Ureter (tissue), 1 donor: ENCODE data around the gene FKBP4. TPM values are rescaled to one million over a fixed set of nuclear protein-coding genes. Genes with fewer than 3 reads are reported as not detected.

Experiments
- DNase-seq: peaks from one replicate; pipeline ENCODE4 v3.0.0-alpha.2; 2020; ENCODE audit warnings: low spot score
- total RNA-seq: library from RNA; stranded (reverse); gene quantifications from one replicate; pipeline ENCODE4 v1.2.4, GENCODE V29; 2023
- donor health status: DM: yes; HTN: yes; CAD: no.

The FKBP4 gene
- total RNA-seq, 1 donor from 2014 or later: 115 TPM

DNA sequence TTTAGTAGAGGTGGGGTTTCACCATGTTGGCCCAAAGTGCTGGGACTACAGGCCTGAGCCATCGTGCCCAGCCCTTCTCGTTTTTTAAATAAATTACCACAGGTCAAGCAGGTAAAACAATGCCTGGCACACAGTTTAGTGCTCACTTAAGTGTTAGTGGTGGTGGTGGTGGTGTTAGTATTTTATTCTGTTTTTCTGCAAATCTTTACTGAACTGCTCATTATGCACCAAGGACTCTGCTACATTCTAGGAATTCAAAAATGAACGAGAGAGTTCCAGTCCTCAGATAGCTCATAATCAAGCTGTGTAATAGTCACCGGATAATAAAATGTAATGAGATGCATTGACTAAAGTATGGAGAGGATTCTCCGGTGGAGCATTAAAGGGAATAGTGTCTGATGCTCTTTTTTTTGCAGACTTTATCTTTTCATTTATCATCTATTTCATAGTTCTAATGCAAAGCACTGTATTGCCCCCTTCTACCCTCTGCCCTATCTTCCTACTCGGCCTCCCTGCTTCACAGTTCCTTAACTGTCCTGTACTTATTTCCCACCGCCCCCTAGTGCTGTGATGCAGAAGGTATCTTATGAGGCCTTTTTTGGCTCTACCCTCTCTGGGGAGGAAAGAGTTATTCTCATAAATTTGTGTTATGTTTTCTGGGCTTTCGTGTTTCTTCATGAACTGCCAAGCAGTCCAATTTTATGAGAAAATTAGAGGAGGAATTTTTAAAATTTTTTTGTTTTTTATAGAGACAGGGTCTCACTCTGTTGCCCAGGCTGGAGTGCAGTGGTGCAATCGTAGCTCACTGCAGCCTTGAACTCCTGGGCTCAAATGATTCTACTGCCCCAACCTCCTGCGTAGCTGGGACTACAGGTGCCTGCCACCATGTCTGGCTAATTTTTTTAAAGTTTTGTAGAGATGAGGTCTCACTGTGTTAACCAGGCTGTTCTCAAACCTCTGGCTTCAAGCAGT, 18.7 kb downstream of the FKBP4 start:
- DNase-seq: no peak

DNA sequence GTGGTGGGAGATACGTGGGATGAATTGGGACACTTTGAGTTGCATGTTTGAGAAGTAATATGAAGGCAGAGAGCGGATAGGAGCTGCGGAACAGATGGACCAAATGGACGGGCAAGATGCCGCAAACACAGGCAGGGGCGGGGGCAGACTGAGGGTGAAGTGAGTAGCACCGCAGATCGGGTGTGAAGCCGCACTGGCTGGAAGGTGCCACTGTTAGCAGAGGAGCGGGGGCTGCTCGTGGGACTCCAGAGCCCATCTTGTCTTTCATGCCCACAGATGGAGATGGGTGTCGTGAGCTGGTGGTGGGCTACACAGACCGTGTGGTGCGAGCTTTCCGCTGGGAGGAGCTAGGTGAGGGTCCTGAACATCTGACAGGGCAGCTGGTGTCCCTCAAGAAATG, 25.0 kb downstream of the FKBP4 start:
- no peak for DNase-seq

DNA sequence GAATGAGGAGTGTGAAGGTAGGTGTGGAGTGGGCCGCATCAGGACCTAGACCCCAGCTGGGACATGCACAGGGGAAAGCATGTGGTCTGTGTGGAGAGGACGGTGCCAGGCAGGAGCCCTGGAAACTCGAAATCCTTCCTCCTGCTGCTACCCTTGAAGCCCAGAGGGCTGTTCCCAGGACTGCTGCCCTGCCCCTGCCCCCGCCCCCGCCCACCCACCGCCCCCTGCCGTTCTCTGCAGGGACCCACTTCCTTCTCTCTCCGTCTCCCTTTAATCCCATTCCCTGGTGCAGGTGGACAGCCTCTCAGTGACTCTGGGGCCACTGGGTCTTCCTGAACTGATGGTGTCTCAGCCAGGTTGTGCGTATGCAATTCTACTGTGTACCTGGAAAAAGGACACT, 25.7 kb downstream of the FKBP4 start:
- DNase-seq: no peak

DNA sequence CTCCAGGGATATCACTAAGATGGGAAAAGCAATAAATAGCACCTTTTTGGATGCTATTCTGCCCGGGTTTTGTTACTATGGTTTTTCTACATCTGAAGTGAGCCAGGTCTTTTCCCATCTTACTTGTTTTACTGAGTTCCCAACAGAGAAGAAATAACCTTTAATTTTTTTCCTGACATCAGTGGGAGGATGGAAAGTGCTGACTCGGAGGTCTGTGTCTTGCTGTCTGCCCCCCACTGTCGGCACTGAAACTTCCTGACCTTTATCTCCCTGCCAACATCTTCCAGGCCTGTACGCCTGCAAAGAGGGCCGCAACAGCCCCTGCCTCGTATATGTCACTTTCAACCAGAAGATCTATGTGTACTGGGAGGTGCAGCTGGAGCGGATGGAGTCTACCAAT, 28.7 kb downstream of the FKBP4 start:
- DNase-seq: no peak

DNA sequence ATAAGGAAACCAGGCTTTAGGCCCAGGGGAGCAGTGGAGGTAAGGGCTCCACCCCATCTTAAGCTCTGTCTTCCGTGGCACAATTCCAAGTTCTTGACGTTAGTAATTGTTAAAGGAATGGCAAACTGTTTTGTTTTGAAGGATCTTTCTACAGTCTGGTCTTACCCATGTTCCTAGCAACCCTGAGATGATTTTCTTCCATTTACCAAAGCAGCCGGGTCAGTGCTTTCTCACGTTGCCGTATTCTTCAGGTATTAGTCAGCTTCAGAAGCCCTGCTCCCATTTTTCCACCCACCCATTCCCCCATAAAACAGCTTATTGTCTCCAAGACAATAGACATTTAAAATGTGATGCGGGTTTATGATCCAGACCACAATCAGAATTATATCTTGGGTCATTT, 29.8 kb downstream of the FKBP4 start:
- no peak for DNase-seq

DNA sequence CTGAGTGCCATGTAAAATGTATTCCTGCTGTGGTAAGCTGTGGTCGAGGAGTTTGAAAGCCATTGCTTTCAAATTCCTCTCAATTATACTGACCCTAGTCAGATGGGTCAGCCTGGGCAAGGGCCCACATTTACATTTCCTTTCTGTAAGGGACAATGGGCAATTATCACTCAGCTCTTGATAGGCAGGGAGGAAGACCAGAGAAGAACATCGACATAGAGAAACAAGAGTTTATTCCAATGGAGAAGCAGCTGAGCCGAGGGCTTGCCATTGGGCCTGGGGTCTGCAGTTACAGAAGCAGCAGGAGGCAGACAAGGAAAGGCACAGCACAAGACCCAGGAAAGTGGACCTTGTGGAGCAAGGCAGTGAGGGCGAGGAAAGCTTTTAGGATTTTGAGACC, 30.4 kb downstream of the FKBP4 start:
- no peak for DNase-seq

DNA sequence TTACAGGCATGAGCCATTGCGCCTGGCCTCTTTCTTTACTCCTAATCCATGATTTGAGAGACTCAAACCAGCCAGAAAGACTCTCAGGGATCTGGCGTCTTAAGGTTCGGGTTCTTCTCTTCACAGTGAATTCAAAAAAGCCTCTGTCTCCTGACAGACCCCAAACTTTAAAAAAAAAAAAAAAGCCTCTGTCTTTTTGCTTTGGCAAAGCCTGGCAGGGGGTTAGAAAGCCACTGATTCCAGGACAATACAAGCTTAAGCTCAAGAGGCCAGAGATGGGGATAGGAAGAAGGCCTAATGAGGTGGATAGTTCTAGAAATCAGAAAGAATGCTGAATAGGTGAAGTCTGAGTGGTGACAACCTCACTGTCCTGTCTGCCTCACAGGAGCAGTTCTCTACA, 31.3 kb downstream of the FKBP4 start:
- DNase-seq: no peak

DNA sequence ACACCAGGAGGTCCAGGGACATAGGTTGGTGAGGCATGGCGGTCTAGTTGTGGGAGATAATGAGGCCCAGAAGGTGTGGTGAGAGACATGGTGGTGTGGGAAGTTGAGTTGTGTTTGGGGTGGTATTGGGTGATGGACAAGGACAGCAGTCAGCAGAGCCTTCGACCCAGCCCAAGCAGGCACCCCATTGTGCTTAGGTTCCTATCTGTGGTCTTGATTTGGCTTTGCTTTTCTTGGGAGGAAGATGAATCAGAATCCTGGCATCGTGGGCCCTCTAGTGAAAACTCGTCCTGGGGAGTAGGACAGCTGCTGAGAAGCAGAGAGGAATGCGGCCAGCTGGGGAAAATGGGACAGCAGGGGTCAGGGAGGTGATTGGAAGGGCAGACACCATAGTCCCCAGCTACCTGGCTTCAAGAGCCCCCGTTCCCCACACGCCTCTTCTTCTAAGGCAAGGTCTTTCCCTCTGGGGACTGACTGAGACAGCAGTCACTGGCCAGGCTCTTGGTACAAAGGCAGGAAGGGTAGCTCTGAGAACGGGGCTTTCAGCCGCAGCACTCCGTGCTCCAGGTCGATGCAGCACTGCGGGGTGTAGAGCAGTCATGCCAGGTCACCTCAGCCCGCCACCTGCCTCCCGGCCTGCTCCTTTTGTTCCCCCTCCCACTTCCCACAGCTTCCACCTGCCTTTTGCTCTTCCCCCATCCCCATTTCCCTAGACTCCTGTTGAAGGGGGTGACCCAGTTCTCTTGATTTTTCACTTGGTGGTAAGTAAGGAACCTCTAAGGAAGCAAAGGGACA, 32.1 kb downstream of the FKBP4 start:
- DNase-seq: no peak

DNA sequence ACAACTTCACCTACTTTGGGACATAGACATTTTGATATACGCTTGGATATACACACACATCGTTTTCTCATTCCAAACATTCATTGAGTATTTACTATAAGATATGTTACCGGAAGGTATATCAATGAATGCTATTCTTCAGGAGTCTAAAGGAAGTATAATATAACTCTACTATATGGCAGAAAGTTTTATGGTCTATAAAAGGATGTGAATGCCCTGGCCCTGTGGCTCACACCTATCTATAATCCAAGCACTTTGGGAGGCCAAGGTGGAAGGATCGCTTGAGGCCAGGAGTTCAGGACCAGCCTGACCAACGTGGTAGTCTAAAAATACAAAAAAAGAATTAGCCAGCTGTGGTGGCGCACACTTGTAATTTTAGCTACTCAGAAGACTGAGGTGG, 34.5 kb downstream of the FKBP4 start:
- DNase-seq: no peak

DNA sequence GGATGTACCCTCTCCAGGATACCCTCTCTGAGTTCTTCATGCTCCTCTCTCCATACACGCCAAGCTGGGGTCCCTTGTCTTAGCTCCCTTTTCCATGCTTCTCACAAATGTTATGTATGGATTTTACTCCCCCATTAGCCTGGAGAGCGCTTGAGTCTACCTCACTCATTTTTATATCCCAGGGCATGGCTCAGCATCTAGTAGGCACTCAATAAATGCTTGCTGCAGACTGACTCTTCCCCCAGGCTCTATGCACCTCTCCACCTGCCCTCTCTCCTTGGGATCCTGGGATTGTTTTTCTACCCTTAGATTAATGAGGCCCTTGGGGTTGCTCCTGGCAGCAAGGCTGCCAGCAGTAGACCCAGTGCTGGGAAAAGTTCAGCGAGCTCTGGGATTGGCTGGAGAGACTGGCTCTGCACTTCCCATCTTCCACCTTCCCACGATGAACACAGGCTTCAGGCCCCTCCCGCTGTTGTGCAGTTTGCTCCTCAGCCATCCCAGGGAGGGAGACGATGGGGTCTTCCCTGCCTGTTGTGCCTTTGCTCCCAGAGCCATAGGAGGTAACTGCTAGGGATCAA, 37.9 kb downstream of the FKBP4 start:
- DNase-seq: no peak

DNA sequence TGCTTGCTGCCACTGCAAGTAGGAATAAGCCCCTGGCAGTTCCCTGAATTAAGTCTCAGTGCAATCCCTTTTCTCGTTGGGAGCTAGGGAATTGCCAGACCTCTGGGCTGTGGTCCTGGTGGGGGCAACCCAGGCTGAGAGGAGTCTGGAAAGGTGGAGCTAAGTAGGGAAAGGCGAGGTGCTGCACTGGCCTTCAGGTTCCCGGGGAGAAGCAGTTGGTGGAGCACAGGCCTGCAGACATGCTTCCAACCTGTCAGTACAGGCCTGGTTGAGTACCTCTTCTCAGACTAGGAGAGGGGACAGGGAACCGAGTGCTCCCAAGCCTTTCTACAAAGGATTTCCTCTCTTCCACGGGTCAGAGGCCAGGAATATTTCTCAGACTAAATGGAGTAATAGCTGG, 38.6 kb downstream of the FKBP4 start:
- no peak for DNase-seq

DNA sequence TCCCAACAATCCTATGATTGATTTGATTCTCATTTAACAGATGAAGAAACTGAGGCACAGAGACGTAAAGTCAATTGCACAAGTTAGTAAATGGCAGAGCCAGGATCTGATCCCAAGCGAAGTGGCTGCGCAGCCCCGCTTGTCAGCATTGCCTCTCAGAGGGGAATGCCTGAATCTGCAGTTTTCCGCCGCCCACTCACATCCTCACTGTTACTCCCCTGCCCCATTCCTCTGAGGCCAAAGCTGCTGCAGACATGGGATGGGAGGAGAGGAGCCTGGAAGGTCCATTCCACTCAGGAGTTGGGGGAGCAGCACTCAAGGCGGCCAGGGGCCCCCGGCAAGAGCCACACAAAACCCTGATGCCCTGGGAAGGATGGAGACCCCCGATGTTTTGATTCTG, 39.0 kb downstream of the FKBP4 start:
- DNase-seq: no peak

DNA sequence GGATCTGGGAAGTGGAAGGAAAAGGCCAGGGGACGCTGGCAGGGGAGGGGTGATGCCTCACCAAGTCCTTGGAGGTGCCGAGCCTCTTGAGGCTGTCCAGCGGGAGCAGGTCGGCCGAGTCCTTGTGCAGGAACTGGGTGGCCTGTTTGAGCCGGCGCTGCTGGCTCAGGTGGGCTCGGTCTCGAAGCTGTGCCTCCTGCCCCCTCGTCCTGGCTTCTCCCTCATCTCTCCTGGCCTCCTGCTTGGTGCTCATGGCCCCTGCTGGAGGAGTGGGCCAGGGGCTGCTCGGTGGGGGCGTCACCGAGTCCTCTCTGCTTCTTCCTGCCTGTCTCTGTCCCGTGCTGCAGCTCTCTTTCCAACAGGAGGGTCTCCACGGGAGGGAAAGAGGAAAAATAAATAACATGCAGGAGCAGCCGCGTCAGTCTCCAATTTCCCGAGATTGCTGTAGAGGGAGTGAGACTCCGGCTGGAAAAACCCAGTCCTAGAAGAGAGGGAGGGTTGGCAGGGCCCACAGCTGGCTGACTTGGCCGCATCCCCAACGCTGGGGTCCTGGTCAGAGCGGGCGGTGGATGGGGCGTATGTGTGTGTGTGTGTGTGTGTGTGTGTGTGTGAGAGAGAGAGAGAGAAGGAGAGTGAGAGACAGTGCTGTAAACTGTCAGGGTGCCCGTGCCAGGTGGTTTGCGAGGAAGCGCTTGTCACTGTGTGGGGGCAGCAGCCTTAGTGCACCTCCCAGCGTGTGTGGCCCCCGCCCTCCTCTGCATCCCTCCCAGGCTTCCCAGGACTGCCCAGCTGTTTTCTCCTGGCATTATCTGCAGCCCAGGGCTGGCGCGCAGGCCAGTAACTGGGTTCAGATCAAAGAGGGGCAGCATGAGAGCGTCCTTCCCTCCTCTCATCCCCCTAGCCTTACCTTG, 40.1 kb downstream of the FKBP4 start, which contains the start of gene NRIP2:
NRIP2 (minus strand) TSS at position 455 of the 911 bp plus-strand sequence; CDS start at position 403, 52 bp downstream.
- DNase-seq: no peak

DNA sequence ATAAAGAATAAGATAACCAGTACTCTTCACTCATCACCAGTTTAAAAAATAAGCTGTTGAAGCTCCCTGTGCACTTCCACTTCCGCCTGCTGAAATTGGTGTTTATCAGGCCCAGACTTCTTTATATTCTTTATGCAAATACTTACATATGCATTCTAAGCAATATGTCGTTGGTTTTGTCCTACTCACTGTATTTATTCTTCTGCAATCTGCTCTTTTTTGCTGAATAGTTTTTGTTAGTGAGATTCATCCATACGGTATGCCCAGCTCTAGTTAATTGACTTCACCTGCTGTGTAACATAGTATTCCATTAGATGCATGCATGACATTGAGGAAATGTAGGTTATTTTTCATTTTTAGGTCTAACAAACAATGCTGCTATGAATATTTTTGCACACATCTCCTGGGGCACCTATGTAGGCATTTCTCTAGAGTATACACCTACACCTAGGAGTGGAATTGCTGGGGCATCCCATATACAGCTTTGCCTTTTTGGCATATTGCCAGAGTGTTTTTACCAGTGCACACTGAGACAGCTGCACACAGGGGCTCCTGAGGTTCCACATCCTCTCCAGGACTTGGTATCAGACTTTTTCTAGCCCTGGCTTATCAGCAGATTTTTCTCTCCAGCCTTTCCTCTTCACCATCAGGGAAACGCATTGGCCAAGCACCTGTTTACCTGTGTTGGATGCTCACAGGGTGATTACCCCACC, 41.1 kb downstream of the FKBP4 start:
- no peak for DNase-seq

DNA sequence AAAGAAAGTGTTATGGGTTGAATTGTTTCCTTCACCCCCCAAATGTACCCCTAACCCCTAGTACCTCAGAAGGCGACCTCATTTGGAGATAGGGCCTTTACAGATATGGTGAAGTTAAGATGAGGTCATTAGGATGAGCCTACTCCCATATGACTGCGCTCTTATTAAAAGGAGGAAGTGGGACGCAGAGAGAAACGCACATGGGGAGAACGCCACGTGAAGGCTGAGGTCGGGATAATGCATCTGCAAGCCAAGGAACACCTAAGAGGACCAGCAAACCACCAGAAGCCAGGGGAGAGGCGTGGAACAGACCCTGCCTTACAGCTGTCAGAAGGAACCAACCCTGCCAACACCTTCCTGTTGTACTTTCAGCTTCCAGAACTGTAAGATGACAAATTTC, 41.8 kb downstream of the FKBP4 start:
- no peak for DNase-seq

DNA sequence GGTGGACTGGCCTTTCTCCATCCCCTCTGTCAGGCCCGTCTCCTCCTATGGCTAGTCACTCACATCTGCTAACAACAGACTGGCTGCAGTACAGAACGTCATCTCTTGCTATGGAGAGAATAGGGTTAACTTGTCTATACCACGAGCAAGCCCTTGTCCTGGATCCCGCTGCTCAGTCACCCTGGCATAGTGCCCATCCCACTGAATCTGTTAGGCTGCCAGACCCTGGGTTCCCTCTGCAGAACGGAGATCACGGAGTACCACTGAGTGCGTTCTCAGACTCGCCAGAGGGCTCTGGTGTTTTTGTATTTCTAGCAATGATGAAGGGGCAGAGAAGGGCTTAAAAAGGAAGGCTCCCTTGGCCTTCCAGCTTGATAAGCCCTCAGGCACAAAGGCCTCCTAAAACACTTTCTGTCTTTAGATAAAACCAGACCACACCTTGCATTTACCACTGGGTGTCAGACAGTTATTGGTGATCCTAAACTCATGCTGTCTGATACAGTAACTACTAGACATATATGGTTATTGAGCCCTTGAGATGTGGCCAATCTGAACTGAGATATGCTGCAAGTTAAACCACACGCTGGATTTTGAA, 46.4 kb downstream of the FKBP4 start:
- DNase-seq: no peak

DNA sequence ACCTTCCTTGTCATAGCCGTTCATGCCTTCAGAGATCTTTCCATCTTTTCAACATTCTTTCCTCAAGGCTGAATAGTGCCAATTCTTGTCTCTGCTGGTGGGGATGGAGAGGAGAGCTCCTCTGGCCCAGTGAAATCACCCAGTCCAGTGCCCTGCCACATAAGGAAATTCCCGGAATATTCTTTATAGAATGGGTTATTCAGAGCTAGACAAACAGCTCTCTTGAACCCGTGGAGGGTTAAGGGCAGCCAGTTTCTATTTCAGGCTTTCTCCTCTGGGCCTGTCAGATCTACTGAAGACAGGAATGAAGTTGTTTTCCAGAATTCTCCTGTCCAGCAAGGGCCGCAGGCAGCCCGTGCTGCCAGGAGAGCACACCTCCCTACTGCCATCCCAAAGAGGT, 48.2 kb downstream of the FKBP4 start:
- no peak for DNase-seq

DNA sequence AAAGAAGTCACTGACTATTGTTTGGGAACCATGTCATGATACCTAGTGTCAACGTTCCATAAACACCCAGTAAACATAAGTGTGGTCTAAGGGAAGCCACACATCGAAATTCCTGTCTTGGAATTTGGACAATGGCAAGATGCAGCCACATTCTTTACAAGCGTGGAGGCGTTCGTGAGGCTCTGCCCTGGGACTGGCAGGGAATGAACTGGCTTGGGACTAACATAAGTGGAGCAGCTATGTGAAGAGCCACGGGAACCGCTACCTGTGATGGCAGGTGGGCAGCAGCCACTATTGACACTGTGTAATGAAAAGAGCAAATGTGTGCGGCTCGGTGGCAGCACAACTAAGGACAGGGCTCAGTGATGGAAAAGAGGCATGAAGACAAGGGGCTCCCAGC, 50.0 kb downstream of the FKBP4 start:
- no peak for DNase-seq

DNA sequence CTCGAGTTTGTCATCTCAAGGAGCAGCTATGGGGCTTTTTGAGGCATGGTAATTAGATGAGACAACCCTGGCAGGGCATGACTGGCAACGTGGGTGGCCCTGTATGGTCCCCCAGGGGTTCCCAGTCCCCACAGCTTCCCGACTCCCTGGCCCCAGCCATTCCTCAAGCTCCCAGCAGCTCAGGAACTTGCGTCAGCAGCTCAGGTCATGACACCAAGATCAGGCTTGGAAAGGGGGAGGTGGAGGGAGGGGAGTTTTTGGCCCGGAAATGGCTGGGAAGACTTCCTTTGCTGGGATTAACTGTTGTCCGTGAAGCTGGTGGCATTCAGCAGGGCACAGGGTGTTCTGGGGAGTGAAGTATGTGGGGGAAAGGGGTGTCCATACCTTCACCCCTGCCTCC, 50.5 kb downstream of the FKBP4 start:
- no peak for DNase-seq

DNA sequence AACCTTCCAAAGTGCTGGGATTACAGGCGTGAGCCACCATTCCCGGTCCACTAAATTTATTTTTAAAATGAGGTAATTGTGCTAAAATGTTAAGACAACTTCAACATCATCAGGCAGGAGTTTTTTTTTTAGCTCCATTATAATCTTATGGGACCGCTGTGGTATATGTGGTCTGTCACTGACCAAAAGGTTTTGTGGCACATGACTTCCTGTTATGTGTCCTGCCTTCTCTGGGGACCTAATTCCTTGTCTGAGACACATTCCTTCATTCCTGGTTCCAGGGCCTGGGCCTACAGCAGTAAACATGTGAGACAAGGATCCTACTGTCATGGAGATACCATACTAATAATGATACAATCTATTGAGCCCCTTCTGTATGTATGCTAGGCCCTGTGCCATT, 57.2 kb downstream of the FKBP4 start:
- DNase-seq: no peak
